IMR-90 (cell line): ENCODE results near the gene MEIS2. TPM values are rescaled to one million over a fixed set of nuclear protein-coding genes. Genes with fewer than 3 reads are reported as not detected.

Experiments used
- ATAC-seq: fragments of 200-7000 bp; cut with Tn5 transposase; 2 replicates; pipeline ENCODE4 v1.9.1; 2020; ENCODE audit warnings: low read depth, mild to moderate bottlenecking, moderate library complexity
- BruUV-seq: library from RNA; stranded (reverse); fragments of 400-500 nt; replicated peaks from 2 replicates; lab custom pipeline; 2021; lab: Mats Ljungman, UMichigan
- CTCF ChIA-PET: fragments of 300-600 bp; formaldehyde crosslinking; extraction: SDS; loops from one replicate; lab custom pipeline; 2021; ENCODE audit warnings: antibody characterized with exemption; lab: Yijun Ruan, JAX
- POLR2A ChIA-PET: fragments of 300-600 bp; sonication (Branson Sonifier 250); formaldehyde crosslinking; loops from one replicate; lab custom pipeline; 2022; ENCODE audit warnings: antibody characterized with exemption; ENCODE audit not compliant: unreplicated experiment; lab: Charles Lee
- DNase-seq: peaks from one replicate; pipeline ENCODE4 v3.0.0; 2013
- H2AFZ ChIP-seq: replicated peaks from 2 replicates; pipeline ENCODE3; 2013; ENCODE audit warnings: low read length, mild to moderate bottlenecking; ENCODE audit not compliant: poor library complexity
- H2AK5ac ChIP-seq: 2 replicates; pipeline ENCODE4 v1.6.1; 2013; ENCODE audit warnings: low read depth, low read length, inconsistent platforms
- H2AK9ac ChIP-seq: replicated peaks from 2 replicates; pipeline ENCODE3; 2013; ENCODE audit warnings: mild to moderate bottlenecking, low read depth, low read length, moderate library complexity; ENCODE audit not compliant: poor library complexity
- H2BK120ac ChIP-seq: 2 replicates; pipeline ENCODE4 v1.6.1; 2013; ENCODE audit warnings: low read depth, low read length, inconsistent platforms
- H2BK15ac ChIP-seq: 3 replicates; pipeline ENCODE4 v1.6.1; 2013; ENCODE audit warnings: low read depth, low read length, inconsistent platforms
- H2BK20ac ChIP-seq: 2 replicates; pipeline ENCODE4 v1.6.1; 2013; ENCODE audit warnings: low read depth, mild to moderate bottlenecking, inconsistent platforms, low read length, moderate library complexity
- H2BK5ac ChIP-seq: 2 replicates; pipeline ENCODE4 v1.6.1; 2013; ENCODE audit warnings: mild to moderate bottlenecking, low read depth, low read length, inconsistent platforms; ENCODE audit not compliant: poor library complexity, severe bottlenecking
- H3K14ac ChIP-seq: replicated peaks from 2 replicates; pipeline ENCODE4 v1.6.1; 2013; ENCODE audit warnings: low read depth, low read length, inconsistent platforms
- H3K18ac ChIP-seq: 2 replicates; pipeline ENCODE4 v1.6.1; 2013; ENCODE audit warnings: low read depth, low read length, control low read depth
- H3K23ac ChIP-seq: 2 replicates; pipeline ENCODE4 v1.6.1; 2013; ENCODE audit warnings: low read depth, low read length, inconsistent platforms
- H3K27ac ChIP-seq: 2 replicates; pipeline ENCODE4 v1.5.1; 2013; ENCODE audit warnings: mild to moderate bottlenecking, control low read depth, low read length; ENCODE audit not compliant: insufficient read depth
- H3K27me3 ChIP-seq: 2 replicates; pipeline ENCODE4 v1.6.1; 2013; ENCODE audit warnings: low read length; ENCODE audit not compliant: control insufficient read depth, insufficient read depth
- H3K36me3 ChIP-seq: 2 replicates; pipeline ENCODE4 v1.6.1; 2013; ENCODE audit warnings: low read length, mixed read lengths; ENCODE audit not compliant: control insufficient read depth, insufficient read depth
- H3K4ac ChIP-seq: 2 replicates; pipeline ENCODE4 v1.6.1; 2013; ENCODE audit warnings: low read depth, low read length, inconsistent platforms
- H3K4me1 ChIP-seq: 2 replicates; pipeline ENCODE4 v1.6.1; 2013; ENCODE audit warnings: low read length, mixed read lengths; ENCODE audit not compliant: control insufficient read depth, insufficient read depth
- H3K4me2 ChIP-seq: 2 replicates; pipeline ENCODE4 v1.6.1; 2013; ENCODE audit warnings: low read depth, mild to moderate bottlenecking, control low read depth, low read length, moderate library complexity
- H3K4me3 ChIP-seq: 2 replicates; pipeline ENCODE4 v1.5.1; 2013; ENCODE audit warnings: low read depth, mild to moderate bottlenecking, control low read depth, low read length, moderate library complexity; ENCODE audit not compliant: insufficient read depth
- H3K56ac ChIP-seq: 2 replicates; pipeline ENCODE4 v1.6.1; 2013; ENCODE audit warnings: low read length, inconsistent platforms; ENCODE audit not compliant: insufficient read depth; ENCODE audit errors: extremely low read depth
- H3K79me1 ChIP-seq, 2 experiments: 2 replicates each; pipeline ENCODE4 v1.6.1; 2013; ENCODE audit warnings: low read length in 2 of 2, inconsistent platforms in 1 of 2, low read depth in 1 of 2
- H3K9ac ChIP-seq: 2 replicates; pipeline ENCODE4 v1.6.1; 2013; ENCODE audit warnings: low read depth, low read length, control low read depth
- H3K9me1 ChIP-seq: 2 replicates; pipeline ENCODE4 v1.6.1; 2013; ENCODE audit warnings: low read length, inconsistent platforms; ENCODE audit not compliant: insufficient read depth
- H3K9me3 ChIP-seq: 2 replicates; pipeline ENCODE4 v1.6.1; 2013; ENCODE audit warnings: low read length; ENCODE audit not compliant: control insufficient read depth, insufficient read depth
- H4K20me1 ChIP-seq: 2 replicates; pipeline ENCODE4 v1.6.1; 2013; ENCODE audit warnings: low read length, inconsistent platforms; ENCODE audit not compliant: insufficient read depth
- H4K5ac ChIP-seq: 2 replicates; pipeline ENCODE4 v1.6.1; 2013; ENCODE audit warnings: mild to moderate bottlenecking, low read depth, low read length, control low read depth
- H4K8ac ChIP-seq, 2 experiments: 2 replicates each; pipeline ENCODE4 v1.6.1; 2013; ENCODE audit warnings: low read depth in 2 of 2, low read length in 2 of 2, control low read depth in 1 of 2, inconsistent platforms in 1 of 2
- H4K91ac ChIP-seq: 2 replicates; pipeline ENCODE4 v1.6.1; 2013; ENCODE audit warnings: low read depth, low read length, inconsistent platforms; ENCODE audit not compliant: insufficient read depth
- BHLHE40 ChIP-seq: fragments of 150-350 bp; IDR thresholded peaks from 2 replicates; pipeline ENCODE4 v1.6.1; 2016; ENCODE audit warnings: mild to moderate bottlenecking, low read depth, low read length
- CEBPB ChIP-seq: IDR thresholded peaks from 2 replicates; pipeline ENCODE4 v1.6.1; 2012; ENCODE audit warnings: low read depth, low read length, improper control_type of control experiment
- CHD1 ChIP-seq: IDR thresholded peaks from 2 replicates; pipeline ENCODE4 v1.6.1; 2012; ENCODE audit warnings: low read depth, low read length, improper control_type of control experiment
- CTCF ChIP-seq: conservative IDR thresholded peaks from 2 replicates; pipeline ENCODE4 v1.5.1; 2012; ENCODE audit warnings: mild to moderate bottlenecking, low read depth, low read length, improper control_type of control experiment
- ELK1 ChIP-seq: fragments of 150-350 bp; IDR thresholded peaks from 2 replicates; pipeline ENCODE4 v1.6.1; 2016; ENCODE audit warnings: low read depth, mild to moderate bottlenecking, low read length, moderate library complexity, borderline replicate concordance
- FOS ChIP-seq: fragments of 150-350 bp; IDR thresholded peaks from 2 replicates; pipeline ENCODE4 v1.6.1; 2016; ENCODE audit warnings: low read depth, low read length
- MAFK ChIP-seq: IDR thresholded peaks from 2 replicates; pipeline ENCODE4 v1.6.1; 2012; ENCODE audit warnings: low read depth, low read length, improper control_type of control experiment
- MAZ ChIP-seq: IDR thresholded peaks from 2 replicates; pipeline ENCODE4 v1.6.1; 2012; ENCODE audit warnings: low read depth, mild to moderate bottlenecking, low read length, improper control_type of control experiment, moderate library complexity, borderline replicate concordance
- MXI1 ChIP-seq: IDR thresholded peaks from 2 replicates; pipeline ENCODE4 v1.6.1; 2012; ENCODE audit warnings: low read depth, mild to moderate bottlenecking, low read length, moderate library complexity, borderline replicate concordance
- NFE2L2 ChIP-seq: fragments of 150-350 bp; IDR thresholded peaks from 2 replicates; pipeline ENCODE4 v1.6.1; 2016; ENCODE audit warnings: low read depth, mild to moderate bottlenecking, low read length
- POLR2A ChIP-seq: IDR thresholded peaks from 2 replicates; pipeline ENCODE4 v1.6.1; 2012; ENCODE audit warnings: mild to moderate bottlenecking, low read depth, low read length
- RAD21 ChIP-seq: IDR thresholded peaks from 2 replicates; pipeline ENCODE4 v1.6.1; 2012; ENCODE audit warnings: low read length, improper control_type of control experiment
- RCOR1 ChIP-seq: IDR thresholded peaks from 2 replicates; pipeline ENCODE4 v1.6.1; 2012; ENCODE audit warnings: mild to moderate bottlenecking, low read length, improper control_type of control experiment; ENCODE audit not compliant: insufficient replicate concordance
- RFX5 ChIP-seq: IDR thresholded peaks from 2 replicates; pipeline ENCODE4 v1.8.0; 2012; ENCODE audit warnings: low read depth, mild to moderate bottlenecking, low read length, moderate library complexity
- SMC3 ChIP-seq: fragments of 150-350 bp; IDR thresholded peaks from 2 replicates; pipeline ENCODE4 v1.6.1; 2016; ENCODE audit warnings: low read depth, mild to moderate bottlenecking, antibody characterized with exemption, low read length, moderate library complexity
- USF2 ChIP-seq: fragments of 150-350 bp; IDR thresholded peaks from 2 replicates; pipeline ENCODE4 v1.6.1; 2017; ENCODE audit warnings: mild to moderate bottlenecking, antibody characterized with exemption, low read length, low read depth
- WGBS, 2 experiments: methylation state at CpG; one replicate each; pipeline versions ENCODE4 v1.1.5 to v1.1.7; 2013; ENCODE audit warnings: missing lambda C conversion rate in 2 of 2; ENCODE audit not compliant: insufficient read length in 1 of 2; ENCODE audit errors: extremely low coverage in 2 of 2; 5-methylcytosine and 5-hydroxymethylcytosine counted together
- dilution Hi-C: fragments of 300-500 bp; cut with HindIII; formaldehyde crosslinking; loops from one replicate; pipeline ENCODE4 v1.14.3; 2018; ENCODE audit warnings: low sequenced_read_pairs; ENCODE audit not compliant: unreplicated experiment
- in situ Hi-C: fragments of 300-500 bp; cut with MboI; formaldehyde crosslinking; loops from 3 replicates; pipeline ENCODE4 v1.14.3; 2019; ENCODE audit warnings: low sequenced_read_pairs, inconsistent platforms, mixed read lengths
- intact Hi-C: fragments of 100-400 bp; cut with micrococcal nuclease; formaldehyde crosslinking; loops from 2 replicates; pipeline ENCODE4 v1.10.0; 2022
- polyA plus RNA-seq, 3 experiments: library from polyadenylated mRNA; depleted of rRNA; stranded (reverse); fragments of >200 nt; gene quantifications; 2 replicates each; pipeline ENCODE4 v1.2.3, GENCODE V29; 2012; ENCODE audit warnings: low replicate concordance in 1 of 3
- total RNA-seq: library from RNA; depleted of rRNA; stranded (reverse); fragments of >200 nt; gene quantifications from 2 replicates; pipeline ENCODE4 v1.2.3, GENCODE V29; 2012

MEIS2 gene
- total and polyA plus RNA-seq, 2 of the 4 experiments (the other 2 are of a cell fraction), result 70.1 to 71.3 TPM

- H3K9ac ChIP-seq, result no peak overlapping the region
- H2BK5ac ChIP-seq, result no peak overlapping the region
- dilution Hi-C loops, result no loop called here
- H2BK15ac ChIP-seq, result no peak overlapping the region
- DNase-seq (no peak), ATAC-seq (no peak)
- POLR2A ChIA-PET, result no interaction called here
- no peak overlapping the region for H3K56ac ChIP-seq
- H2BK20ac ChIP-seq, result no peak overlapping the region
- no peak overlapping the region for H2AFZ ChIP-seq
- no peak overlapping the region for H2BK120ac ChIP-seq
- H3K4me2 ChIP-seq, result no peak overlapping the region
- no peak overlapping the region for H4K5ac ChIP-seq
- peaks cover 2% of the 10 kb centered on the region; the same call in 1 of the 2 replicates for H3K9me3 ChIP-seq
- no peak overlapping the region for H3K14ac ChIP-seq
- H4K20me1 ChIP-seq, result no peaks in the 10 kb centered on the region
- H3K4me3 ChIP-seq, result no peak overlapping the region
- H3K4me1 ChIP-seq, result no peaks in the 10 kb centered on the region
- H3K4ac ChIP-seq, result no peak overlapping the region
- no peaks in the 10 kb centered on the region for H3K79me1 ChIP-seq
- no peak overlapping the region for H3K23ac ChIP-seq
- no CpG with 5 or more reads among the region's 7 CpGs for WGBS, 2 experiments
- no peak overlapping the region for H3K18ac ChIP-seq
- no peak overlapping the region for H4K91ac ChIP-seq
- no peak overlapping the region for H2AK5ac ChIP-seq
- H3K27me3 ChIP-seq, result peaks cover 18% of the 10 kb centered on the region
- in situ Hi-C loops, result loop anchor here (10.0 to 25.0 kb wide), 2 partner anchors 244 to 1006 kb away; no protein-coding TSS in a partner anchor
- TF ChIP-seq MAZ, result no peak
- TF ChIP-seq SMC3, result no peak
- TF ChIP-seq USF2, result no peak
- no peak for TF ChIP-seq CTCF
- TF ChIP-seq RCOR1, result no peak
- no peak for TF ChIP-seq NFE2L2
- TF ChIP-seq RFX5, result no peak
- no peak for TF ChIP-seq RAD21
- no peak for TF ChIP-seq ELK1
- no peak for TF ChIP-seq MXI1
- TF ChIP-seq MAFK, result no peak
- no peak for TF ChIP-seq POLR2A
- no peak for TF ChIP-seq CHD1
- TF ChIP-seq CEBPB, result no peak
- TF ChIP-seq FOS, result no peak
- TF ChIP-seq BHLHE40, result no peak
- no peak overlapping the region for H4K8ac ChIP-seq
- no peak overlapping the region for H3K27ac ChIP-seq
- CTCF ChIA-PET, result no interaction called here
- intact Hi-C loops, result loop anchor here (5.0 to 10.0 kb wide), 5 partner anchors 376 to 1364 kb away; no protein-coding TSS in a partner anchor
- no TSS peak for BruUV-seq
- no peaks in the 10 kb centered on the region for H3K36me3 ChIP-seq
- no peak overlapping the region for H2AK9ac ChIP-seq
- no peaks in the 10 kb centered on the region for H3K9me1 ChIP-seq
Measured at GRCh38 chr15:36880913-36881460, 219.4 kb downstream of the MEIS2 start.
